Fibroblast of skin of right quadriceps (primary cell): ENCODE results near the gene OMD.
"Not testable (repeated sequence)": the region's sequence is repeated elsewhere in the genome, so short reads cannot be mapped to it uniquely, and the experiment has no call there.

Experiments
- DNase-seq: peaks from one replicate; pipeline ENCODE4 v3.0.0-alpha.2; 2013

Gene OMD

DNA sequence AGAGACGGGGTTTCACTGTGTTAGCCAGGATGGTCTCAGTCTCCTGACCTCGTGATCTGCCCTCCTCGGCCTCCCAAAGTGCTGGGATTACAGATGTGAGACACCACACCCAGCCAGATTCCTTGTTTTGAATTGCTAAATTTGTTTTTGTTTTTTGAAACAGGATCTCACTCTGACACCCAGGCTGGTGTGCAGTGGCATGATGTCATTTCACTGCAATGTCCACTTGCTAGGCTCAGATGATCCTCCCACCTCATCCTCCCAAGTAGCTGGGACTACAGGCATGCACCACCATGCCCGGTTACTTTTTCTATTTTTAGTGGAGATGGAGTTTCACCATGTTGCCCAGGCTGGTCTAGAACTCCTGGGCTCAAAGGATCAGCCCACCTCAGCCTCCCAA, 13.1 kb downstream of the OMD start:
- DNase-seq, result not testable (repeated sequence)

DNA sequence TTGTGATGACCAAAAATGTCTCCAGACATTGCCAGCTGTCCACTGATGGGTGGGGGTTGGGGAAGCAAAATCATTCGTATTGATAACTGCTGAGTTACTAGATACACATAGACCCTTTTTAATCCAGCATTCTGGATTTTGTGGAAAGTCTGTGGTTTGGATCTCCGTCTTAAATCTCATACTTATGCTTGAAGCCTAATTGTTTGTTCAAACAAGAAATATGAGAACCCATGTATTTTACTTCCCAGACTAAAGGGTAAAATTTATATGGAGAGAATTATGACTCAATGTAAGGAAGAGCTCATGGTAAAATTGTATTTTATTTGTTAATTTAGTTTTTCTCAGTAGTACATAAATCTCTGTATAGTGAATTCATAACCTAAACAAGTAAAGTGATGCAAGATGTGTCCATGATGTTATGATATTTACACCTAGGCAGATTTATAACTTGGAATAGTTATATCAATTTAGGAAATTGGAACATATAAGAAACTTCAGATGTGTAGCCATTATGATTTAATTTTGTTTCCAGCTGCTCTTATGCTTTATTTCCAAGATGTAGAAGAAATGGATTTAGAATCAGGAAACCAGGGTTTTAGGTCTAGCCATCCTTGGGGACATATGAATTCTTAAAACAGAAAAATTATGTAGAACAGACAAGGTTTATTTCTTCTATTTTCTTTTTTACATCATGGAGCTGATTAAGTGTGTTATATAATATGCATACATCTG, 15.4 kb downstream of the OMD start:
- no peak for DNase-seq

DNA sequence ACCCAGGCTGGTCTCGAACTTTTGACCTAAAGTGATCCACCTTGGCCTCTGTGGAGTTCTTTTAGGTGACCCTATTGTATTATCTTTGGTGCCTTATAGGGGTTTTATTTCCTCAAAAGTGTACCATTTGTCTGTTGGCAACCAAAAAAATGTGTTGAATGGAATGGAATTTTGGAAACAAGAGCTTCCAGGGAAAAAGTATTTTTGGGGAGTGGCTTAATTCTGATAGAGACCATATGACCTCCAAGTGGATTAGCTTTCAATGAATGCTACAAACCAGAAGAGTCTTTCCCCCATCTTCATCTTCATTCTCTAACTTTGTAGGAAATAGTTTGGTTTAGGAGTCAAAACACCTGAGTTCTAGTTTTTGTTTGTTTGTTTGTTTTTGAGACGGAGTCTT, 16.5 kb downstream of the OMD start:
- DNase-seq, result no peak

DNA sequence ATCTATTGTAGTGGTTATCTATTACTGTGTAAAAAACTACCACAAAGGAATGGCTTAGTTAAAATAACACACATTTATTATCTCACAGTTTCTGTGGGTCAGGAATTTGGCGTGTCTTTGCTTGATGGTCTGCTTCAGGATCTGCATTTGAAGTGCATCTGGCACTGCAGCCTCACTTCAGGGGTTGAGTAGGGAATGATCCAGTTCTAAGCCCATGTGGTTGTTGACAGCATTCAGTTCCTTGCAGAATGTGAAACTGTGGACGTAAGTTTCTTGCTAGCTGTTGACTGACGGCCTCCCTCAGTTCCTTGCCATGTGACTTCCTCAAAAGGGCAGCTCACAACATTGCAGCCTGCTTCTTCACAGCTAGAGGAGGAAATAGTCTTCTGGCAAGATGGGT, 17.8 kb downstream of the OMD start:
- no peak for DNase-seq

DNA sequence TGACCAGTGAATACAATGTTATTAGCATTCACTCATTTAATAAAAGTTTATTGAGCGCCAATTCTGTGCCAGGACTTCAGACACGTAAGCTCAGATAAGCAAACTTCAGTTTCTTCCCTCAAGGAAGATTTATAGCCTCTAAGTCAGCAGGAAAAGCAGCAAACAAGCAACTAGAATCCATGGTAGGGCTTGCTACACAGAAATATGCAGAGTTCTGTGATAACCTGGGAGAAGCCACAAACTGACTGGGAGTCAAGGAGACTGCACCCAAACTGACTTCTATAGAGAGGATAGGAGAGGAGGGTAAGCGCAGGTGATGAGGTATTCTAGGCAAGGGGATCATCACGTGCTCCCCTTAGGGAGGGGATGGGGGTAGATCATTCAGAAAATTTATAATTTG, 18.5 kb downstream of the OMD start:
- DNase-seq, result no peak

DNA sequence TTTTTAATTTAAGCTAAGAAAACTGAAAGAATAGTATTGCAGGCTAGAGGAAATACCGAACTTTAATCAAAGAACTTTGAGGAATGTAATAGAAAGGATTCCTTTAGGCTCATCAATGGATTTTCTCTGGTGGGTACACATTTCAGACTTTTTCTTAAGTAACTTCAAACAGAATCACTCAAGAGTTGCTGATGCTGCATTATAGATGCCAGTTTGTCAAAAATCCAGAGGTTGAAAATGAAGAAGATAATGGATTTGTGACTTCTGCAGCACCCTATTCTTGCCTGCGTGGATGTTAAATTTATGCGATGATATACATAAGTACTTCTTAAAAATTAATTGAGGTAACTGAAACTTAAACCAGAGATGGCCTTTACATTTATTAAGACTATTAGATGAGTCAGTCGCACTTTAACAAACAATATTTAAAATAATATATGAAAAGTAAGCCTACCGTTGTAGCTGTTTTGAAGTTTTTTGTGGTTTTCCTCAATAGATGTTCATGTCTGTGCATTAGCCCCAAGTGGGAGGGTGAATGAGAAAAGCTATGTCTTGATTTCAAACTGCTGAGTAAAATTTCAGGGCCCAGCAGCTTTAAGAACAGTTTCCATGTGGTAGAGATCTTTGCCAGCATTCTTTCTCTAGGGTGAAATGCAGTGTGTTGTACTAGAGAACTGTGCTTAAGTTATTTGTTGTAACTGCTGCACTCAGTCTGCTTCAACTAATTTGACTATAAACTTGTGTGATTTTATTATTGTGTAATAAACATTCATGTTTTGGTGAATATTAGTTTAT, 20.0 kb downstream of the OMD start, which contains the start of gene OGN:
Gene OGN (minus strand): TSS at position 537 of the 795 bp plus-strand sequence. CDS start 1,171 bp downstream, outside the sequence.
- peak; percentile 37 for DNase-seq

DNA sequence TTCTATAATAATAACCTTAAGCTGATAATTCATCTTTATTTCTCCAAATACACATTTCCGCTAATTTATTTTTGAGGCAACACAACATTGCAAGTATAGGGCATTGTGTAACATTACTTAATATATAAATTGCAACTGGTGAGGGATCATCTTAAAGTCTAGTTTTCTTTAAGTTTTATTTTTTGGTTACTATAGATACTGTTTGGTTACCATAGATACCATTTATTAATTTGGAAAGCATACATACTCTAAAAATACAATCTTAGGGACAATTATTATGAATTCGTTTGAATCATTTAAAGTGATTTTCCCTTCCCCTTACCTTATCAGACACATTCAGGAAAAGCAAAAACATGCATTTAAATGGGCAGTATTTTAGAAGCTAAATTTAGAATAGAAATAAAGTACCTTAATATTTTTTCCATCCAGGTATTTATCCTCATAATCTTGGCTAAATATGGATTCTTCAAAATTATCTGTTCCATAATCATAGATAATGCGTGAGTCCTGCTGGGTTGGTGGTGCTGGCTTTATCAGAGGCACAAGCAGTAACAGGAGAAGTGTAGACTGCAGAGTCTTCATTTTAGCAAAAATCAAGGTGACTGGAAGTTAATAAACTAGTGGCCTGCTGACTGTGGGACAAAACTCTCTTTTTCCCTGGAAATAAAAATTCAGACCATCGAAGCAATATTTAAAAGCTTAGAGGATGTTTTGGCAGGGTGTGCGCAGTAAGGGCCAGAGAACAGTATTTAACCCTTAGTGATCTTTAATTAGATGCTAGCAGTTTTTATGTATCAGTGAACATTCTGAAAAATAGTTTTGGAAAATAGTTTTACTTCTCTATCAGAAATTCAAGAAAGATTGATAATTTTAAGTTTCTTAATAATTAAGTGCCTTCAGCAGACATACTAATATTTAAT, 21.2 kb downstream of the OMD start:
- no peak for DNase-seq

DNA sequence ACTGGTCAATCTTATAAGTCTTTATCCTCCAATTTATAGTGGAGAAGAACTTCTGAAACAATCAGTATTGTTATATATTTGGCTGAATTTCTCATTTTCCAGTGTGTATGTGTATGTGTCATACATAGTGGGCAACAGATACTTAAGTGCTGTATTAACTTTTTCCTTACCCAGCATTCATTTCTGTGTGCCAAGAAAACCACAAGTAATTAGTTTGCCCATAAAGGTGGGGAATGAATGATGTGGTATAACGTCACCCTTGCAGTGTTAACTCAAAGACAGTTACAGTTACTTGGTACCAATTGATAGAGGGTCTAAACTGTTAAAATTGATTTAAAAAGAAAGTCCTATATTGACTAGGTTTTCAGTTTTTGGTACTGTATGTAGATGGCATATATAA, 21.9 kb downstream of the OMD start:
- DNase-seq, result no peak

DNA sequence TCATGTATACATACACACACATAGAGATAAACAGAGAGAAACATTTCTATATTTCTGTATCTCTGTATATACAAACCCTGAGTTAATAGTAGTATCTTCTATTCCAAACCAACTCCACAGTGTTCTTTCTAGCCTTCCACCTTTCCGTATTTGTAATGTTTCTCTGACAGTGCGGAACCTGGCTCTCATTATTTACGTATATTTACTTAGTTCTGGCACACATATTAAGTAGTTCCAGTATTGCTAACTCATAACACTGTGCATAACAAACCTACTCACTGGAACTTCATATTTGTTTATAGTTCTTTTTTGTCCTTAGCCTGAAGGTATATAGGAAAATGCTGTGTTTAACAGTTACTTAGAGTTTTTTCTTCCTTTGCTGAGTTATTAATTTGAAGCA, 26.4 kb downstream of the OMD start:
- no peak for DNase-seq

DNA sequence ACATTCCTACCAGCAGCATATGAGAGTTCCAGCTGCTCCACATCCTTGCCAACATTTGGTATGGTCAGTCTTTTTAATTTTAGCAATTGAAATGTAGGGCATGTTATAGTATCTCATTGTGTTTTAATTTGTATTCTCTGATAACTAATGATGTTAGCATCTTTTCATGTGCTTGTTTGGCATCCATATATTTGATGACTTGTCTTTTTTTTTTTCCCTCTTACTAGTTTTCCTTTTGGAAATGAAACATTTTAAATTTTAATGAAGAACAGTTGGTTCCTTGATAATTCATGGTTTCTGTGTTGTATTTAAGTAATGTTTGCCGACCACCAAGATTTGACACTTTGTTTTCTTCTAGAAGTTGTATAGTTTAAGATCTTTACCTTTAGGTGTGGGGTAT, 28.7 kb downstream of the OMD start:
- DNase-seq, result no peak

DNA sequence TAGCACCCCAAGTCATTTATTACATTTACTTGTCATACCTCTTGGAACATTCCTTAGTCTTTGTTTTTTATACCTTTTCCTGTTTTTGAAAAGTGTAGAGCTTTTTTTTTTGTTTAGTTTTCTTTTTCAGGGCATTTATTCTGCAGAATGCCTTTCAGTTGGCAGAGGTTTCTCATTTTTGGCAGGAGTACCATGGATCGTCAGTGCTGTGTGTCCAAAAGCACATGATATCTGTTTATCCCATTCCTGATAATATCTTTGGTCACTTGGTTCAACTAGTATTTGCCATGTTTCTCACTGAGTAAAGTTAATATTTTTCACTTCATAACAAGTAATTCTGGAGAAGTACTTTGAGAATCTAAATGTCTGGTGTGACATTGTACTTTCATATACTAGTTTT, 30.6 kb downstream of the OMD start:
- no peak for DNase-seq

DNA sequence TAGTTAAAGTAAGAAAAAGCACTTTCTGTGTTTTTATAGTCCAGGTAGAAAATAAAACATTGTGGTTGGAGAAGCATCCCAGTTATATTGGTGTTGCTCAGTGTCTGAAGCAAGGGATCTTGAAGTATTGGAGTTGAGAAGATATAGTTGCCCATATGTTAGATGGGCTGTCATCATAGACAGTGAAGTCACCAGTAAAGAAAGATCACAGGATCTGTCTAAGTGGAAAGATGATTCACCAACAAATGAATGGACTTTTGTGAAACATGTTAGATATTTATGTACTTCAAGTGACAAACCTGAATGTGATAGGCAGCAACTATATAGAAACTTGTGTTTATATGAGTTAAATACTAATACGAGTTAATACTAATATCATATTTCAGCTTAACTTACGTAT, 31.6 kb downstream of the OMD start:
- DNase-seq, result peak; percentile 19

DNA sequence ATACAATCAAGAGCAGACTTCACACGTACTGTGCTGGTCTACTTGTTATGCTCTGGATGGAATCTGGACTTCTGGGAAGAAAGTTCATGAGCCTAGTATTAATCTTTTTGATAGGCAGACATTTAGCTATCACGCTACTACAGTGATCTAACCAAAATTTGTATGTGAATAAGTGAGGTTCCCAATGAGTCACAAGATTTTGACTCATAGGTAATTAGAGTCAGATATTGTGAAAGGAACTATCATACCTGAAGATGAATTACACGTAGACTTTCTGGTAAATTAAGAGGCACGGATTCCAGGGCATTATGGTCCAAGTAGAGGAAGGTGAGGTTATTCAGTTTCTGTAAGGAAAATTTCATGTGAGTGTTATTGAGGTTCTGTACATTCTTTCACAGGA, 38.3 kb downstream of the OMD start:
- DNase-seq, result peak; percentile 28

DNA sequence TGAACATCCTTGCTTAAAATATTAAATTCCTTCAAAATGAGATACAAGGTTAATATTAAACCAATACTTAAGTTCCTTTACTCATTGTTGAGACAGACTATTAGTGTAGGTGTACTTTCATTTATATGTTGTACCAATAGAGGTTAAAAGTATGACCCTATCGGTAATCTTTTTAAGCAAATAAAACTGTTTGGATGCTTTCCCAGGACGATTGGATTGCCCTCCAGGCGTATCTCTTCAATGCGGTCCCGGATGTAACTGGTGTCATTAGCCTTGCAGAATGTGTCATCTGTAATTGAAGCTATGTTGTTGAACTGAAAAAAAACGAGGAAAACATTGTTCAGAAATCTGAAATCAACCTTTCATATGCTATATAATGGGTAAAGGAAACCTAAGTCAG, 38.8 kb downstream of the OMD start:
- no peak for DNase-seq

DNA sequence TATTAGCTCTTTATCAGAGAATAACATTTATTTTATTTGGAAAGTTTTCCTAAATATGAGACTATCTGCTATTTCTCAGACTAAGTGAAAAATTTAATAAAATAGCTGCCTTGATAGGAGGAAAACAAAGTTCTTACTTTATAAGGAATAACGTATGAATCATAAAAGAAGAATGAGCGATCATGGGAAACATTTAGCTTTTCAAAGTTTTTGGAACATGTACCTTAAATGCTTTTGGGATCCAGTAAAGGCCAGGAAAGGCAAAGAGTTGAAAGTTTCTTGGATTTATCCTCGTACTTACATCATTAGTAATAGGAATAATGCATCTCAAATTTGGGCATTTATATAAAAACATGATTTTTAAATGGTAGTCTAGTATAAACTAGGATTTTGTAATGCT, 39.3 kb downstream of the OMD start:
- peak; percentile 46 for DNase-seq

DNA sequence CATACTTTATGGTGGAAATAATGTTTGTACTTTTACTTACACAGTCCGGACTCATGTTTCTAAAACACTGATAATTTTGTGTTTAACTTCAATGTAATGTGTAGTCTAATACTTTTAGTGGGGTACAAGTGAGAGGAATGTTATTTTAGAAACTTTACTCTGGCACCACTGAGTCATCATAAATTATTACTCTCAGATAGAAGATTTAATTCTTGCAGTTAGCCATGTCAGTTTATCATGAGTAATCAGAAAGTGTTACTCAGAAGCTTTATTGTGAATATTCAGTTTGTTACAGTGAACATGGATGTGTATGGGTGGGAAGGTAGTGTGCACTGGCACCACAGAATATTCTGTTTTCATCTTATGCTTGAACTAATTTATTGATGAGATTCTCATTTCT, 39.9 kb downstream of the OMD start:
- DNase-seq, result peak; percentile 67

DNA sequence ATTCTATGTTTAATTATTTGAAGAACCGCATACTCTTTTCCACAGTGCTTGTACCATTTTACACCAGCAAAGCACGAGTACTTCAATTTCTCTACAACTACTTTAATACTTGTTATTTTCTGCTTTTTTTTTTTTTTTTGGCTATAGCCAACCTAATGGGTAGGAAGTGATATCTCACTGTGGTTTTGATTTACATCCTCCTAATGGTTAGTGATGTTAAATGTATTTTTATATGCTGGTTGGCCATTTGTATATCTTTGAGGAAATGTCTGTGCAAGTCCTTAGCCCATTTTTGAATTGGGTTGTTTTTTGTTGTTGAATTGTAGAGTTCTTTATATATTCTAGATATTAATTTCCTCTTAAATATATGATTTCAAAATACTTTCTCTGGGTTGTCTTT, 42.5 kb downstream of the OMD start:
- no peak for DNase-seq

DNA sequence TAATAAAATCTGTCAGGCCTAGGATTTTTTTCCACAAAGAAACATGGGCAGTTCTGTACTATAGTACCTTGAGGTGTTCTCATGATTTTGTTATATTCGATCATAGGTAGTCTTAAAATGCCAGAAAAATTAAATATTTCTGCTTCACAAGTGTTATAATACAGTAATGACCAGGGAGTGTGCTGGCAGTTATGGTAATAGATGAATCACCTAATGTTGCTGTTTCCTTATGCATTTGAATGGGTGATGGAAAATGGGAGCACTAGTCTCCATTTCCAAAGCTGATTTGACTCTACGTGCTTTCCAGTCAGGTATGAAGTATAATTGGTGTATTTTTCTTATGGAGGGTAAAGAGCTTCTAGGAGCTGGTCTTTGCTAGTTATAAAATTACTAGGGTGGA, 43.7 kb downstream of the OMD start:
- no peak for DNase-seq

DNA sequence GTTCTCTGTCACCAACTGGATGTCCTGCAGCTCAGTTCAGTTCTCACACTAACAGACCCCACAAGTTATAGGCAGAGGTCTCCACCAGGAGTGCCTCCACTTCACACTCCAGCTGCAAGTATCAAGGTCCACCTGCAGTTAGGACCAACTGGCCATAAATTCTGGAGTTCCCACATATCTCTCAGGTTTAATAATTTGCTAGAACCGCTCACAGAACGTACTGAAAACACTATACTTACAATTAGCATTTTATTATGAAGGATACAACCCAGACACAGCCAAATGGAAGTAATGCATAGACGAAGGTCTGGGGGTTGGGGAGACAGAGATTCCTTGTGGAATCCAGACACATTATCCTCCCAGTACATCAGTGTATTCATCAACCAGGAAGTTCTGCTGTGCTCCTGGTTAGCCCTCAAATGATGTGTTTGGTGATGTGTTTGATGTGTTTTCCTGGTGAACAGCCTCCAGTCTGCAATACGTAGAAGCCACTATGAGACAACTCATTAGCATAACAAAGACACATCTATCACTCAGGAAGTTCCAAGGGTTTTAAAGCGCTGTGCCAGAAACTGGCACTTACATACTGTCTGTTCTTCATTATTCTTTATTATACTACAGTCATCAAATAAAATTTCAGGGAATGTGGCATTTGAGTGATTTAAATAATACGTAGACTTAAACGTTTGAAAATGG, 45.3 kb downstream of the OMD start:
- peak; percentile 79 for DNase-seq

DNA sequence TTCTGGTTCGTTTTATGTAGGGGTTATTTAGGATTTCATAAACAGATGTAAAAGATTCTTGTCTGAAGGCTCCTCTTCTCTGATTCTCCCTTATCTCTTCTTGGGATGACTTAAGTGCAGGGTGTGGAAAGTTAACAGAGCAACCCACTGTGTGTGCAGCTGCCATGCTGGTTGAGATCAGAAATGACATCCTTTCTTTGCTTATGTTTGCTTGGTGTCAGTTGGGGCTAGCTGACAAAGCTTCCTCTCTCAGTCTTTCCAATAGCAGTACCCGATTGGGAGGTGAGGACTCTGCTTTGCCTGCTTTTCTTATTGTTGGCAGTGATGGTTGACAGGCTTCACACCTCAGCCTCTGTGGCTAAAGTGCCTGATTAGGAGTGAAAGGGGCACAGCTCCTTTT, 46.4 kb downstream of the OMD start:
- DNase-seq, result no peak

DNA sequence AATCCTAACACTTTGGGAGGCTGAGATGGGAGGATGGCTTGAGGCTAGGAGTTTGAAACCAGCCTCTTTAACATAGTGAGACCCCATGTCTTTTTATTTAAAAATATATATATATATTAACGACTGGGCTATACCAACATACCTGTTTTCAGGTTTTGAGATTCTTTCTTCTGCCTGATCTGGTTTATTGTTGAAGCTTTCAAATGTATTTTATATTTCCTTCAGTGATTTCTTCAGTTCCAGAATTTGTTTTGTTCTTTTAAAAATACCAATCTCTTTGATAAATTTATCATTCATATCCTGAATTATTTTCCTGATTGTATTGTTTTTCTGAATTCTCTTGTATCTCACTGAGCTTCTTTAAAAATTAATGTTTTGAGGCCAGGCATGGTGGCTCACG, 51.1 kb downstream of the OMD start:
- DNase-seq, result no peak

DNA sequence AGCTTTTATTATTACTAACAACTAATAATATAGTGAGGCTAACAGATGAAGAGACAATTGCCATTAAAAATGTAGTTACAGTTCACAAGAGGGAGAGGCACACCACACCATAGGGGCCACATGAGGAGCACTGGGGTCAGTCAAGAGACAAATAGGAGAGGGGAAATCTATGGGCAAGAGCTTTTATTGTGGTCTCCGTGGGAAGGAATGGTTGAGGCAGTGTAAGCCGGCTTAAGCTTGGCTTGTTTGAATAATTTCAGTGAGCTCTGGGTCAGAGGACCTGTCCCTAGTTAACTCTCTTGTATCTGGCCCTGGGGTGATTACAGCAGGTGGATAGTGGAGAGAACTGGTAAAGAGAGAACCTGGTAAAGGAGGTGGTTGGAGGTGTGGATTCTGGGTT, 55.2 kb downstream of the OMD start:
- DNase-seq, result no peak
